ENCODE data around the gene SYTL4. TPM values are rescaled to one million over a fixed set of nuclear protein-coding genes. Genes with fewer than 3 reads are reported as not detected.

The SYTL4 gene
- total RNA-seq, 3 donors from 2014 or later = 35.7 to 47.1 (median 44.3) TPM

GRCh38 chrX:100654261-100654660, 77.7 kb downstream of the SYTL4 start:
- peak in 1 of 3 donors; percentile 44 for DNase-seq
- peak; percentile 30 for ATAC-seq
- Histone ChIP-seq H3K36me3 (ENCODE audit: low read depth) (no peaks in the 10 kb centered on the region), H3K9me3 (no peaks in the 10 kb centered on the region), H3K4me3 (no peak overlapping the region), H3K4me1 (ENCODE audit: low read depth) (peaks cover 7% of the 10 kb centered on the region)
- intact Hi-C loops (cut with DNase I, micrococcal nuclease) = no loop called here
- no peak for TF ChIP-seq CTCF (IDR thresholded peaks at IDR 0.05)

- intact Hi-C loops (cut with DNase I, micrococcal nuclease) = no loop called here
- H3K4me3 ChIP-seq = no peak overlapping the region
- no peaks in the 10 kb centered on the region for H3K9me3 ChIP-seq
- TF ChIP-seq CTCF (IDR thresholded peaks at IDR 0.05) = no peak
- DNase-seq (no peak), ATAC-seq (no peak)
- peaks cover 12% of the 10 kb centered on the region for H3K4me1 ChIP-seq (ENCODE audit: low read depth)
- H3K36me3 ChIP-seq (ENCODE audit: low read depth) = no peaks in the 10 kb centered on the region
Measured at GRCh38 chrX:100652266-100652665, 79.7 kb downstream of the SYTL4 start.

GRCh38 chrX:100650841-100651240, 81.1 kb downstream of the SYTL4 start:
- Histone ChIP-seq H3K4me1 (ENCODE audit: low read depth) (peaks cover 12% of the 10 kb centered on the region), H3K9me3 (no peaks in the 10 kb centered on the region), H3K4me3 (no peak overlapping the region), H3K36me3 (ENCODE audit: low read depth) (no peaks in the 10 kb centered on the region)
- DNase-seq = no peak
- intact Hi-C loops (cut with DNase I, micrococcal nuclease) = no loop called here
- no peak for ATAC-seq
- TF ChIP-seq CTCF (IDR thresholded peaks at IDR 0.05) = no peak

- intact Hi-C loops (cut with DNase I, micrococcal nuclease) = no loop called here
Measured at GRCh38 chrX:100649550-100650356, 82.2 kb downstream of the SYTL4 start.

More at GRCh38 chrX:100649550-100650356, 82.2 kb downstream of the SYTL4 start:
- Histone ChIP-seq H3K36me3 (ENCODE audit: low read depth) (no peaks in the 10 kb centered on the region), H3K4me3 (no peak overlapping the region), H3K9me3 (no peaks in the 10 kb centered on the region), H3K4me1 (ENCODE audit: low read depth) (peaks cover 12% of the 10 kb centered on the region)
- TF ChIP-seq CTCF (IDR thresholded peaks at IDR 0.05) = no peak
- ATAC-seq (peak; percentile 88), DNase-seq (peak; percentile 59 to 82 (median 67))
